ENCODE data around the gene DLGAP1. TPM values are rescaled to one million over a fixed set of nuclear protein-coding genes. Genes with fewer than 3 reads are reported as not detected.

Gene DLGAP1
- total RNA-seq, 1 experiment from 2014 or later: 0.39 TPM

DNA sequence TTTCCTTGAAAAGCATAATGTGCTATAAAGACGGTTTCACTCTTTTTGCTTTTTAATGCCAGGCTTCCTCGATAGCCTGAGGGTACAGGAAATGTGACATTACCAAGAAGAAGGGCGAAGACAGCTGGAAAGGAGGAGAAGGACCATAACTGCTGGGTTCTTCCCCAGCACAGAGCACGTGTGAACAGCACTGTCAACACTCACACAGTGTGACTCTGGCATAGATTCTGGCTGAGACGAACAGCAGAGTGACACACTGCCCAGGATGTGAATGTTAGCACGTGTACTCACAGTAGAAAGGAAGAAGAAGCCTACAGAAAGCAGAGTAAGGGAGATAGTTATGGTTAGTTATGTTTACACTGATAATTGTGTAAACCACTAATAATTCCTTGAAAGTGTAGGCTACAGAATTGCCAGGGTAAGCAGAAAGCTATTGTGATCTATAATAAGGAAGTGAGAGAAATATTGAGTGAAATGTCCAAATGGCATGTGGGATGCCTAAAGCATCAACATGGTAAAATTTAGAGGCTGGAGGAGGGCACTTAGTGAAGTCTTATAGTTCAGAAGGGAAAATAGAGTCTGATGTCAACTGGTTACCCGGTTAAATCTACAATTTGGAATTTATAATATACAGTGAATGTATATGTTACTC lies 198.2 kb downstream of the DLGAP1 start:
- no peaks in the 10 kb centered on the region for H3K4me1 ChIP-seq (ENCODE audit: control insufficient read depth in 1 of 2, insufficient read depth in 2 of 2, low read length in 2 of 2)
- H3K9me3 ChIP-seq (ENCODE audit: control insufficient read depth in 1 of 2, insufficient read depth in 1 of 2, low read depth in 1 of 2, low read length in 2 of 2): peaks cover 0 to 3% of the 10 kb centered on the region in 2 experiments; a peak in 2 of 4 replicates
- no peak overlapping the region for H3K4me3 ChIP-seq (replicated peaks in 1 of 2; ENCODE audit: low read depth in 1 of 2, low read length in 2 of 2)
- no peak overlapping the region for H2AFZ ChIP-seq (ENCODE audit: low read depth, low read length, poor library complexity, severe bottlenecking)
- no peak overlapping the region for H3K4me2 ChIP-seq (ENCODE audit: low read length)
- H3K27ac ChIP-seq (ENCODE audit: low read depth, low read length): no peak overlapping the region
- intact Hi-C loops (cut with micrococcal nuclease): no loop called here
- CTCF ChIA-PET: no interaction called here
- H3K36me3 ChIP-seq (ENCODE audit: control insufficient read depth in 1 of 2, insufficient read depth in 2 of 2, low read length in 2 of 2): no peaks in the 10 kb centered on the region
- H3K79me2 ChIP-seq (ENCODE audit: insufficient read depth, low read length): no peaks in the 10 kb centered on the region
- ATAC-seq (no peak), DNase-seq (ENCODE audit: low read depth, low spot score) (no peak)
- no peaks in the 10 kb centered on the region for H4K20me1 ChIP-seq (ENCODE audit: insufficient read depth)
- POLR2A ChIA-PET: no interaction called here
- RAD21 ChIA-PET (ENCODE audit: low non-redundant PET in 1 of 2, low total read pairs in 2 of 2, uncharacterized antibody in 2 of 2, unreplicated experiment in 2 of 2): no interaction called here
- no peaks in the 10 kb centered on the region for H3K9me2 ChIP-seq (ENCODE audit: insufficient read depth)
- no TSS peak for BruUV-seq (replicated peaks)
- no peaks in the 10 kb centered on the region for H3K27me3 ChIP-seq (ENCODE audit: insufficient read depth, low read length)
- no peak for TF ChIP-seq EZH2 (IDR thresholded peaks at IDR 0.05)
- TF ChIP-seq, protein P1, sequence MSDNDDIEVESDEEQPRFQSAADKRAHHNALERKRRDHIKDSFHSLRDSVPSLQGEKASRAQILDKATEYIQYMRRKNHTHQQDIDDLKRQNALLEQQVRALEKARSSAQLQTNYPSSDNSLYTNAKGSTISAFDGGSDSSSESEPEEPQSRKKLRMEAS (IDR thresholded peaks at IDR 0.05): no peak
- TF ChIP-seq CBX3 (IDR thresholded peaks at IDR 0.05; ENCODE audit: low read depth): no peak
- TF ChIP-seq, protein P2, sequence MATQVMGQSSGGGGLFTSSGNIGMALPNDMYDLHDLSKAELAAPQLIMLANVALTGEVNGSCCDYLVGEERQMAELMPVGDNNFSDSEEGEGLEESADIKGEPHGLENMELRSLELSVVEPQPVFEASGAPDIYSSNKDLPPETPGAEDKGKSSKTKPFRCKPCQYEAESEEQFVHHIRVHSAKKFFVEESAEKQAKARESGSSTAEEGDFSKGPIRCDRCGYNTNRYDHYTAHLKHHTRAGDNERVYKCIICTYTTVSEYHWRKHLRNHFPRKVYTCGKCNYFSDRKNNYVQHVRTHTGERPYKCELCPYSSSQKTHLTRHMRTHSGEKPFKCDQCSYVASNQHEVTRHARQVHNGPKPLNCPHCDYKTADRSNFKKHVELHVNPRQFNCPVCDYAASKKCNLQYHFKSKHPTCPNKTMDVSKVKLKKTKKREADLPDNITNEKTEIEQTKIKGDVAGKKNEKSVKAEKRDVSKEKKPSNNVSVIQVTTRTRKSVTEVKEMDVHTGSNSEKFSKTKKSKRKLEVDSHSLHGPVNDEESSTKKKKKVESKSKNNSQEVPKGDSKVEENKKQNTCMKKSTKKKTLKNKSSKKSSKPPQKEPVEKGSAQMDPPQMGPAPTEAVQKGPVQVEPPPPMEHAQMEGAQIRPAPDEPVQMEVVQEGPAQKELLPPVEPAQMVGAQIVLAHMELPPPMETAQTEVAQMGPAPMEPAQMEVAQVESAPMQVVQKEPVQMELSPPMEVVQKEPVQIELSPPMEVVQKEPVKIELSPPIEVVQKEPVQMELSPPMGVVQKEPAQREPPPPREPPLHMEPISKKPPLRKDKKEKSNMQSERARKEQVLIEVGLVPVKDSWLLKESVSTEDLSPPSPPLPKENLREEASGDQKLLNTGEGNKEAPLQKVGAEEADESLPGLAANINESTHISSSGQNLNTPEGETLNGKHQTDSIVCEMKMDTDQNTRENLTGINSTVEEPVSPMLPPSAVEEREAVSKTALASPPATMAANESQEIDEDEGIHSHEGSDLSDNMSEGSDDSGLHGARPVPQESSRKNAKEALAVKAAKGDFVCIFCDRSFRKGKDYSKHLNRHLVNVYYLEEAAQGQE (IDR thresholded peaks at IDR 0.05; ENCODE audit: low read depth): no peak
- TF ChIP-seq EZH2phosphoT487 (IDR thresholded peaks at IDR 0.05; ENCODE audit: borderline replicate concordance): no peak
- TF ChIP-seq, protein P3, sequence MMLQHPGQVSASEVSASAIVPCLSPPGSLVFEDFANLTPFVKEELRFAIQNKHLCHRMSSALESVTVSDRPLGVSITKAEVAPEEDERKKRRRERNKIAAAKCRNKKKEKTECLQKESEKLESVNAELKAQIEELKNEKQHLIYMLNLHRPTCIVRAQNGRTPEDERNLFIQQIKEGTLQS (IDR thresholded peaks at IDR 0.05): no peak
- TF ChIP-seq POLR2A (IDR thresholded peaks at IDR 0.05; ENCODE audit: borderline replicate concordance, extremely low read depth, insufficient read depth, insufficient read length): no peak
- TF ChIP-seq ZNF274 (IDR thresholded peaks at IDR 0.05; ENCODE audit: low read depth, low read length): no peak
- TF ChIP-seq EGR1 (IDR thresholded peaks at IDR 0.05; ENCODE audit: low read depth): no peak
- TF ChIP-seq YY1 (IDR thresholded peaks at IDR 0.05; ENCODE audit: extremely low read depth, insufficient replicate concordance, low read depth, low read length): no peak
- no peak for TF ChIP-seq TCF7L2 (IDR thresholded peaks at IDR 0.05; ENCODE audit: borderline replicate concordance, extremely low read depth, insufficient read depth, insufficient read length)
- TF ChIP-seq SP1 (IDR thresholded peaks at IDR 0.05; ENCODE audit: low read depth): no peak
- TF ChIP-seq RAD21 (IDR thresholded peaks at IDR 0.05; ENCODE audit: low read depth): no peak
- no peak for TF ChIP-seq SIN3A (IDR thresholded peaks at IDR 0.05; ENCODE audit: low read depth)
- no peak for TF ChIP-seq JUND (IDR thresholded peaks at IDR 0.05)
- H3K9ac ChIP-seq (ENCODE audit: low read length): no peak overlapping the region

All from HCT116 (cell line).